ENCODE measurements around the gene SELENOM.
"Not testable (repeated sequence)": the region's sequence is repeated elsewhere in the genome, so short reads cannot be mapped to it uniquely, and the experiment has no call there.

Gene SELENOM

DNA sequence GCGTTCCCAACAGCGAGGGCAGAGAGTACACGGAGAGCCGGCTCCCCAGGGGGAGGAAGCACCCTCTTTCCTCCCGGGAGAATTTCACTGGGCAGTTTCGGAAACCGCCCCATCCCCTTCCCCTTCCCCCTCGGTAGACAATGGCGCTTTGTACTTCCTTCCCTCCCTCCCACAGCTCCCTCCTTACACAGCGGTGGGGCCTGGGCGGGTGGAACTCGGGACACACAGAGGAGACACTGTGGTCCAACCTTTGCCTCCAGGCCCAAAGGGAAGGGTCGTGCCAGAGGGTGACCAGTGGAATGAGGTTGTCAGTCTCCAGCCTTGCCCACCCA, 21.9 kb downstream of the SELENOM start:
- peaks cover 30% of the 10 kb centered on the region for H3K4me1 Mint-ChIP-seq (ENCODE audit: low read depth)
- peaks cover 1% of the 10 kb centered on the region for H3K36me3 Mint-ChIP-seq (ENCODE audit: low read depth)
- H3K9me3 Mint-ChIP-seq, result no peaks in the 10 kb centered on the region
- peak overlapping the region; percentile 79 for H3K4me3 Mint-ChIP-seq
- no peaks in the 10 kb centered on the region for H3K27me3 Mint-ChIP-seq (ENCODE audit: low read depth)
- no peak overlapping the region for H3K27ac Mint-ChIP-seq

DNA sequence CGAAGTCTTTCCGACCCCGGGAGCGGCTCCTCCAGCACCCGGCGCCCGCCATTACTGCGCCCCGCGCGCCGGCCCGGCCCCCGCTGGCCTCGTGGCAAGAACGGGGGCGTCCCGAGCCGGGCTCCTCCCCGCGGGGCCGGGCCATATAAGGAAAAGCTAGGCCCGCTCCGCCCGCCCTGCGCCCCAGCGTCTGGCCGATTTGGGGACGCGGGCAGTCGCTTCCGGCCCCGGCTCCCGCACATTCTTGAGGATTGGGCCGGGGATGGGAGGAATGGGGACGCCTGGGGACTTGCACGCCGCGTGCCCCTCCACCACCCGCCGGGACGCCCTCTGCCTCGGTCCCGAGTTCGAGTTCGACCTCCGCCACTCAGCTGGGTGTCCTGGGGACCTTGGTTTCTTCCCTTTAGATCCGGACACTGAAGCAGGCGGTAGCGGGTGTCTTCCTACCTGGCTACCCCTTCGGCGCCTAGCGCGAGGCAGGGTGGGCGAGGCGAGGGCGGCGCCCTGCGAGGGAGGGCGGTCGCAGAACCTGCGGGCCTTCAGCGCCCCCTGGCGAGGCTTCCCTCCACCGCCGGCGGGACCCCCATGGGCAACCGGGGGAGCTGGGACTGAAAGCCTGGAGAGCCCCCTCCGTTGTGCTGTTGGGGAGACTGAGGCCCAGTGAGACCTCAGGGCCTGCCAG, 22.4 kb downstream of the SELENOM start:
- Mint-ChIP-seq H3K27ac (peak overlapping the region; percentile 74), H3K27me3 (ENCODE audit: low read depth) (no peaks in the 10 kb centered on the region), H3K4me3 (peak overlapping the region; percentile 81), H3K36me3 (ENCODE audit: low read depth) (peaks cover 1% of the 10 kb centered on the region), H3K4me1 (ENCODE audit: low read depth) (peaks cover 31% of the 10 kb centered on the region), H3K9me3 (no peaks in the 10 kb centered on the region)

DNA sequence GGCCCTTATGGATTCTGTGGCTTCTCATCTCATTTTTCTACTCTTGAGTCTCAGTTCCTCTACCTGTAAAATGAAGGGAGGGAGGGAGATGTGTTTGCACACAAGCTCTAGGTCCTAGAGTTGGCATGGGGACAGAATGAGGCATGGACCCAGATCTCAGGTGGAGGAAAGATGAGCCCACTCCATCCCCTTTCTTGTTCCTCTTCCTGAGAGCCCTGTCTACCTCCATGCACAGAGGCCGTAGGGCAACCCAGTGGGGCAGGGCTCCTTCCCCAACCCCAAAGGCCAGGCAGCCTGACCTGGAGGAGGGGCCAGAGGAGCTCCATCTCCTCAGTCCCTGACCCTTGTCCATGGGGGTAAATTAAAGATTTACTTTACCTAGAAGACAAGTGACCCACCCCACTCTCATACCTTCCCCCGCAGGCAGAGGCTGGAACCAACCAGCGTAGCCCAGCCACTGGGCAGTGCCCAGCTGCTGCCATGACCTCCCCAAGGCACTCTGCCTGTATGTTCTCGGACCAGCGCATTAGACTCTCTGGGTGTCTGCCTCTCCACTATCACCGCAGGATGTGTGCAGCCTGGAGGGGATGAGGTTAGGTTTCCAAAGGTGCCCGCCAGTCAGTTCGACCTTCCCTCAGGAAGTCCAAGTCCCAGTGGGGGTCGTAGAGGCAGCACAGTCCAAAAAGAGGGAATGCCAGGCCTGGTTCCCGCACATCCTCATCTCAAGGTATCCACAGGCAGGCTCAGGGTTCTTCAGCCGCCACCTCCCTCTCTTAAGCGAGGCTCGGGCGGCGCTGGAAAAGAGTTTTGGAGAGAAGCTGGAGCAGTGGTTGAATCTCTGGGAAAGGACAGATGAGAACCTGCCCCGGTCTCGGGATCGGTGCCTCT, 23.2 kb downstream of the SELENOM start:
- no peaks in the 10 kb centered on the region for H3K27me3 Mint-ChIP-seq (ENCODE audit: low read depth)
- peak overlapping the region; percentile 81 for H3K4me3 Mint-ChIP-seq
- H3K36me3 Mint-ChIP-seq (ENCODE audit: low read depth), result peaks cover 1% of the 10 kb centered on the region
- H3K4me1 Mint-ChIP-seq (ENCODE audit: low read depth), result peaks cover 31% of the 10 kb centered on the region
- H3K9me3 Mint-ChIP-seq, result no peaks in the 10 kb centered on the region
- peak overlapping the region; percentile 74 for H3K27ac Mint-ChIP-seq

DNA sequence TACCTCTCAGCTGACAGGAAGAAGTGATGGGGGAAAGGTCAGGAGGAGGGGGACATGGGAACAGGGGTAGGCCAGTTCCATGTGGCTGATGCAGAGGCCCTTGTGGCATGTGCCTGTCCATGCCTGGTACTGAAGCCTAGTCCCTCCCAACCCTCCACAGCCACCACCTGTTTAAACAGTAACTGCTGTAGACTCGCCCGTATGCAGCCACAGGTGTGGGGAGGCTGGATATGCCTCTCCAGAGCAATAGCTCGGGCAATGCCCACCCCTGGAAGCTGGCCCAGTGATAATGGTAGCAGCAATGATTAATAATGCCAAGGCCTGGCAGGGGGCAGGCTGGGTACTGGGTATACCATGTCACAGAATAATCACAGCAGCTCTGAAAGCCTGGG, 24.0 kb downstream of the SELENOM start:
- Mint-ChIP-seq H3K4me1 (ENCODE audit: low read depth) (peaks cover 31% of the 10 kb centered on the region), H3K36me3 (ENCODE audit: low read depth) (no peaks in the 10 kb centered on the region), H3K9me3 (no peaks in the 10 kb centered on the region), H3K4me3 (peak overlapping the region; percentile 81), H3K27ac (no peak overlapping the region), H3K27me3 (ENCODE audit: low read depth) (no peaks in the 10 kb centered on the region)

DNA sequence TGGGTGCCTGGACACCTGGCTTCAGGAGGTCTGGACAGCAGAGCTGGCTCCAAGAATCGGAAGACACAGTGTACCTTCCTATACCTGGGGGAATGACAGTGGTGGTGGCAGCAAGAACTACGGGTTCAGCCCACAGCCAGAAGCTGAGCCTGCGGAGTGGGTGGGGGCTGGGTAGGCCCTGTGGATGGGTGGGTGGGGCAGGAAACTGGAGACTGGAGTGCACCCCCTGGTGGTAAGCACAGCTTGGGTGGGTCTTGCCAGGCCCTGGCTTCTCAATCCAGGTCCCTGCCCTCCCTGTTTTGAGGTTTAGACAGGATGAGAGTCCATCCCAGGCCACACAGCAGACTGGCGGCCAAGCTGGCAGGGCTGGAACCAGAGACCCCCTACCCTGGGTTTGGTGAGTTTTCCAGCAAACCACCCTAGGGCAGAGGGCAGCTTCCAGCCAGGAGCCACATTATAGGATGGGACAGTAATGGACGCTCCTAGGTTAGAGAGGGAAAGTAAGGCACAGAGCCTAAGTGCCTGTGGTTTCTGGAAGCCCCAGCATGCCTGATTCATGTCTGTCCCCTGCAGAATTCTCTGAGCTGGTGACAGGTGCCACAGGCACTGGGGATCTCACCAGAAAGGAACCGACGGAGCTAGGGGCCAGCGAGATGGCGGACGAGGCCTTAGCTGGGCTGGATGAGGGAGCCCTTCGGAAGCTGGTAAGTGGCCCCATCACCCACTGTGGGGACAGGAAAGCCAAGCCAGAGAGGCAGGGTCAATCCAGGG, 24.6 kb downstream of the SELENOM start:
- Mint-ChIP-seq H3K36me3 (ENCODE audit: low read depth) (no peaks in the 10 kb centered on the region), H3K27me3 (ENCODE audit: low read depth) (no peaks in the 10 kb centered on the region), H3K27ac (peak overlapping the region; percentile 14), H3K9me3 (no peaks in the 10 kb centered on the region), H3K4me3 (peak overlapping the region; percentile 85), H3K4me1 (ENCODE audit: low read depth) (peaks cover 31% of the 10 kb centered on the region)

DNA sequence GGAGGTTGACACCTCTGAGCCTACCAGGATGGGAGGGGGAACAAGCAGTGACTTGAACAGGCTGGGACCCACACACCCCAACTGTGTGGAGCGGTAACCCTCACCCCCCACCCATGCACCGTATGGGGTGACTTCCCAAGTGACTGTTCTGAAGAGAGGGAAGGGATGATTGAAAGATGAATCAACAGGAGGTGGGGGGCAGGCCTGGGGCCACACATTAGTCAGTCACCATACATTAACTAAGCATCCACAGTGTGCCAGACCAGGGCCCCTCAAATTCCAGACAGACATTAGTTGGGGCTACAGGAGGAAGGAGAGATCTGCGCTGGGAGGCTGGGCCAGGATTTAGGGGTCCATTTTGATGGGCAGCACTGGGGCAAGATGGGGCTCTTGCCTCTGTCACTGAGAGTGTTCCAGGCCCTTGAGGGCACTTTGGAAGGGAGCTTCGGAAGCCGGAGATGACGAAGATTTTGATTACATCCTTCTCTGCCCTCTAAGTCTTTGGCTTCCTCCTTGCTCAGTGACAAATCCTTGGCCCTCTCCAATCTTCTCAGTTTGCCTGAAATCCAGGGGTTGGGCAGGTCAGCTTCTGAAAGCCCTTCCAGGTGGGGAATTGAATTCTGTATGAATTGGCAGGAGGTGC, 25.3 kb downstream of the SELENOM start:
- H3K27me3 Mint-ChIP-seq (ENCODE audit: low read depth), result no peaks in the 10 kb centered on the region
- H3K36me3 Mint-ChIP-seq (ENCODE audit: low read depth), result no peaks in the 10 kb centered on the region
- H3K4me3 Mint-ChIP-seq, result peak overlapping the region; percentile 85
- H3K27ac Mint-ChIP-seq, result peak overlapping the region; percentile 14
- no peaks in the 10 kb centered on the region for H3K9me3 Mint-ChIP-seq
- H3K4me1 Mint-ChIP-seq (ENCODE audit: low read depth), result peaks cover 31% of the 10 kb centered on the region

DNA sequence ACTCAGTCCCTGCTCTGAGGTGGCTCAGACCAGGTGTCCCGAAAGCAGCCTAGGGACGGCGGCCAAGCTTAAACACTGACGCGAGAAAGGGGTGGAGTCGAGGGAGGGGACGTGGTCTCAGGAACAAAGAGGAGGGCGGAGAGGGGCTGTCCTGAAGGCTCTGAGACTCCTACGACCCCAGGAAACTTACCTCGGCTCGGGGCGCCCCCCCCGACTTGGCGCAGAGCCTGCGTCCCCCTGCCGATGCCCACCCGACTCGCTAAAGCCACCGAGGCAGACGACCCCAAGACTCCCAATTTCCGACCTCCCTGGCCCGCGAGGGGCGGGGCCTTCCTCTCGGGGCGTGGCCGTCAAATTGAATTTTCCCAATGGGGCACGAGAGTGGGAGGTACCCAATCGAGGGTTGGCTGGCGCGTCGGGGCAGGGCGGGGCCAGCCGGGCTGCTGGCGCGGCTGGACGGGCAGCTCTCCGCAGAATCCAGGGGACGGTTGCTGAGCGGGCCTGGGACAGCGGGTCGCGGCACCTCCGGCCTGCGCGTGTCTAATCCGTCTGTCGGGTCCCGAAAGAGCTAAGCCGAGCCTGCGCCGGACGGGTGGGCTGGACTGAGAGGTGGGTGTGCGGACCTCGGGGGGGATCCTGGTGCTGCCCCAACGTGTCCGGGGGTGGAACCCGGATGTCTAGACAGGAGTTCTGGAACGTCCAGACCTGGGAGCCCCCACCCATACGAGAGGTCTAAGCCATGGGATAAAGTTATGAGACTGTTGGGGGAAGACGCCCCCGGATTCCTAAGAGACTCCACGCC, 26.3 kb downstream of the SELENOM start, which contains the start of gene SMTN:
Gene SMTN, plus strand, starts transcription at position 471 of the 802 bp plus-strand sequence. CDS start 1,941 bp downstream, outside the sequence.
- Mint-ChIP-seq H3K27ac (peak within 1 kb of the TSS; percentile 41), H3K36me3 (ENCODE audit: low read depth) (no peaks in the 10 kb centered on the region), H3K4me1 (ENCODE audit: low read depth) (peaks cover 31% of the 10 kb centered on the region), H3K27me3 (ENCODE audit: low read depth) (no peaks in the 10 kb centered on the region), H3K4me3 (peak within 1 kb of the TSS; percentile 85), H3K9me3 (no peaks in the 10 kb centered on the region)

DNA sequence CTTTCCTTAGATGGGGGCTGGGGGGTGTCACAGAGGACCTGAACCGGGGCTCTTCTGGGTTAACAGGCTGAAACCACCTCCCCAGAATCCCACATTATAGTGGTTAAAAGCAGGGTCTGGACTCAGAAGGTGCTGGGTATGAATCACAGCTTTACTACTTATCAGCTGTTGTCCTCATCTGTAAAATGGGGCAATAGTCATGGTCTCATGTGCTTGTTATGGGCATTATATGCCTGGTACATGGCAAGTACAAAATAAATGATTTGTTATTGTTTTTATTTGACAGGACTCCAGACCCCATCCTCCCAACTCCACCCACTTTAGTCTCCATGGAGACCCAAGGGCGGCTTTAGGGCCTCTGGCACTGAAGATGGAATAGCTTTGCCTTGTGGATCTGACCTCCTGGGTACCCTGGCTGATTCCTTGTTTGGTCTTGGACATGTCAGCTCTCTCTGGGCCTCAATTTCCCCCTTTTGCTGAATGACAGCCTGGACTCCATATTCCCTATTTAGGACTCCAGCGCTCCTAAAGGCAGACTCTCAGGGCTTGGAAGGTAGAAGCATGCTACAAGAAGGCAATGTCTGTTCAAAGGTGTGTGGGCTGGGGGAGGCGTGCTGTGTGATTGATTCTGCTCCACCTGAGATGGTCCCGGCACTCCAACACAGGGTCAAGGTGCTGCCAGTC, 27.1 kb downstream of the SELENOM start:
- peaks cover 31% of the 10 kb centered on the region for H3K4me1 Mint-ChIP-seq (ENCODE audit: low read depth)
- H3K27me3 Mint-ChIP-seq (ENCODE audit: low read depth), result no peaks in the 10 kb centered on the region
- H3K9me3 Mint-ChIP-seq, result no peaks in the 10 kb centered on the region
- H3K4me3 Mint-ChIP-seq, result peak overlapping the region; percentile 85
- peak overlapping the region; percentile 41 for H3K27ac Mint-ChIP-seq
- no peaks in the 10 kb centered on the region for H3K36me3 Mint-ChIP-seq (ENCODE audit: low read depth)

DNA sequence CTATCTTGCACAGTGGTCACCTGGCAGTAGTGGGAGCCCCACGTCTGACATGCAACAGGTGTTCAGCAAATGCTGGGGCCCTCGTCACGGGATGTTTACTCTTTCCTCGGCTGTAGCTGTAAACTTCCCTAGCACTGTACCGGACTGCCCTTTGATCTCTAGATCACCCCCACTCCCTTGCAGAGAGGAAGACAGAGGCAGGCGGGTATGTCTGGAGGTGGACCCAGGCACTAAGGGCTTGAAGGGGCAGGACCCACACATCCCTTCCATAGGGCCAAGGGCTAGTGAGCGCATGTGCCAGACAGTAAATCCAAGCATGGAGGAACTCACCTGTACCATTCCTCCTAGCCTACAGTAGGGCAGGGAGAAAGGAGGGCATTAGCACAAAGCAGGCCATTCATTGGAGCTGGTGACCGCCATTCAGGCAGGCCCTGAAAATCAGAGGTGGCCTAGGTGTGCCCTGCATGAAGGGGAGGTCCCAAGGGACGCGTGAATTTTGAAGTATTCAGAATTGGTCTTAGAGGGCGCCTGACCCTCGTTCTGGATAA, 28.2 kb downstream of the SELENOM start:
- H3K36me3 Mint-ChIP-seq (ENCODE audit: low read depth), result no peaks in the 10 kb centered on the region
- no peaks in the 10 kb centered on the region for H3K27me3 Mint-ChIP-seq (ENCODE audit: low read depth)
- H3K4me1 Mint-ChIP-seq (ENCODE audit: low read depth), result peaks cover 28% of the 10 kb centered on the region
- H3K9me3 Mint-ChIP-seq, result no peaks in the 10 kb centered on the region
- no peak overlapping the region for H3K4me3 Mint-ChIP-seq
- no peak overlapping the region for H3K27ac Mint-ChIP-seq

DNA sequence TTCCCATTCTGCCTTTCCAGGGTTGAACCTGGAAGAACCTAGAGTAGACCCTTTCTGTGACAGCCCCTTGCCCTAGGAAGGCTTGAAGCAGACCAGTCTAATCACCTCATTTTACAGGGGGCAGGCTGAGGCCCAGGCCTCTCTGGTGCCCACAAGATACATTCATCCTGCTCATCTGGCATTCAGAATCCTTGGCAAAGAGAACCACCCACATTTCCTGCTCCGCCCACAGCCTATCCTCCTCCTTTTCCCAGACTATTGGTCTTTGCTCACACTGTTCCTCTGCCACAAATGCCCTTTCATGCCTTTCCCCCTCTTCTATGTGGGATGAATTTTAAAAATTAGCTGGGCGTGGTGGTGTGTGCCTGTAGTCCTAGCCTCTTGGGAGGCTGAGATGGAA, 29.0 kb downstream of the SELENOM start:
- H3K36me3 Mint-ChIP-seq (ENCODE audit: low read depth); H3K27me3 Mint-ChIP-seq (ENCODE audit: low read depth); H3K9me3 Mint-ChIP-seq; H3K4me3 Mint-ChIP-seq; H3K27ac Mint-ChIP-seq: not testable (repeated sequence)
- peaks cover 21% of the 10 kb centered on the region for H3K4me1 Mint-ChIP-seq (ENCODE audit: low read depth)

DNA sequence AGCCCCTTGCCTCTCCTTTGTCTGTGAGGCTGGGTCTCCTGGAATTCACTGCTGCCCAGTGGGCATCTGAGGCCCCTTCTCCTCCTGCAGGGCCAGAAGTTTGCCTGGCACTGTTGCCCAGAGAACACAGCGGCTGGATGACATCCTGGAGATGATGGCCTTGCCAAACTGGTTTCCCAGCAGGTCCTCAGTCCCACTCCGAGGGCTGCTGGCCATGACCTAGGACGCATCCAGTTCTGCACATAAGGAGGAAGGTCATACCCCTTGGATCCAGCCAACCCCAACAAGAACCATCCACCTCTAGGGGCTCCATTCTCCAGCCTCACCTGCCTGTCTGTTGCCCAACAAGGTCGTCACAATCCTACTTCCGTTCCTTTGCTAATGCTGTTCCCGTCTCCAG, 29.7 kb downstream of the SELENOM start:
- Mint-ChIP-seq H3K27me3 (ENCODE audit: low read depth) (no peaks in the 10 kb centered on the region), H3K9me3 (no peaks in the 10 kb centered on the region), H3K4me1 (ENCODE audit: low read depth) (peaks cover 17% of the 10 kb centered on the region), H3K27ac (no peak overlapping the region), H3K36me3 (ENCODE audit: low read depth) (no peaks in the 10 kb centered on the region), H3K4me3 (no peak overlapping the region)

DNA sequence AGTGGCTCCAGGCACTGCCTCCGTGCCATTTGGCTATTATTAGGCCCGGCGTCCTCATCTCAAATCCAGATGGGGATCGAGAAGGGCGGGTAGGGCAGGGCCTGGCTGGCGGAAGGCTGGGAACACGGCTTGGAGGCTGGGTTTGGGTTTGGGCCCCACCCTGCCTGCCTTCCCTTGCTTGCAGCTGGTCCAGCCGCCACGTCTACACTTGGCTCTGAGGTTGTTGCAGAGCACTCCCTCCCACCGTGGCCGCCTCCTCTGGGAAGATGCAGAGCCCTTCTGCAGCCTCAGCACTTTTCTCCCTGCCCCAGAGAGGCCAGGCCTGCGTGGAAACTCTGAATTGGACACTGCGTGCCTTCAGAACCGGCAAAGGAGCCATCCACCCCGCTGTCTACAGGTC, 31.4 kb downstream of the SELENOM start:
- H3K9me3 Mint-ChIP-seq, result no peaks in the 10 kb centered on the region
- H3K27me3 Mint-ChIP-seq (ENCODE audit: low read depth), result no peaks in the 10 kb centered on the region
- H3K4me1 Mint-ChIP-seq (ENCODE audit: low read depth), result peaks cover 4% of the 10 kb centered on the region
- no peak overlapping the region for H3K4me3 Mint-ChIP-seq
- no peak overlapping the region for H3K27ac Mint-ChIP-seq
- no peaks in the 10 kb centered on the region for H3K36me3 Mint-ChIP-seq (ENCODE audit: low read depth)

DNA sequence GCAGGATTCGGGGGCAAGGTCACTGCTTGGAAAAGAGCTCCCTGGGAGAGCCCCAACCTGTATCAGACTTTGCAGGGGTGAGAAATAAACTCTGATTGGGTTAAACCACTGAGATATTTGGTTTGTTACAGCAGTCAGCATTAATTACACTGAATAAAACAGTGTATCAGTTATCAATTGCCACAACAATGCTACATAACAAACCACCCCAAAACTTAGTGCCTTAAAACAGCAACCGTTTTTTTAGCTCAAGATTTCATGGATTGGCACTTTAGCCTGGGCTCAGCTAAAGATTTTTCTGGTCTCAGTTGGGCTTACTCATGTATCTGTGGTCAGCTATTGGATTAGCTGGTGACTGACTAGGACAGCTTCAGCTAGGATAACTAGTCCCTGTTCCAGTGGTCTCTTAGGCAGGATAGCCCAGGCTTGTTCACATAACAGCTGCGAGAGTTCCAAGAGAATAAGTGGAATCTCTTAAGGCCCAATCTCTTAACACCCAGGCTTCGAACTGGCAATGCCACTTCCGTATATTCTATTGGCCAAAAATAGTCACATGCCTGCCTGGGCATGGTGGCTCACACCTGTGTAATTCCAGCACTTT, 33.7 kb downstream of the SELENOM start:
- not testable (repeated sequence) for H3K4me1 Mint-ChIP-seq (ENCODE audit: low read depth); H3K27me3 Mint-ChIP-seq (ENCODE audit: low read depth); H3K9me3 Mint-ChIP-seq; H3K27ac Mint-ChIP-seq; H3K4me3 Mint-ChIP-seq; H3K36me3 Mint-ChIP-seq (ENCODE audit: low read depth)

Measured in T-helper 1 cell treated with Interleukin-12 subunit alpha and Interleukin-12 subunit beta and Interleukin-4 antibody, amounts not matched to agents 30 μg/mL and 1 μg/mL, for 36 hours (primary cell).